K562 (cell line): ENCODE results near the gene PPM1N. TPM values are rescaled to one million over a fixed set of nuclear protein-coding genes. Genes with fewer than 3 reads are reported as not detected.

Experiments
- ARHGAP35 ChIP-seq: fragments of 450-650 bp; IDR thresholded peaks from 2 replicates; pipeline ENCODE4 v1.6.1; 2018; ENCODE audit not compliant: partially characterized antibody
- HDAC2 ChIP-seq: fragments of 450-650 bp; IDR thresholded peaks from 2 replicates; pipeline ENCODE4 v1.6.1; 2016; ENCODE audit warnings: mild to moderate bottlenecking
- HOMEZ ChIP-seq: fragments of 250-450 bp; sonication (Bioruptor Pico); IDR thresholded peaks from 2 replicates; pipeline ENCODE4 v1.4.0; 2020; ENCODE audit warnings: mild to moderate bottlenecking, moderate library complexity
- KAT7 ChIP-seq: sonication (generic); formaldehyde crosslinking; IDR thresholded peaks from 2 replicates; pipeline ENCODE4 v1.8.0; 2022; ENCODE audit warnings: missing genetic modification reagents, mild to moderate bottlenecking, borderline replicate concordance
- KLF13 ChIP-seq: fragments of 450-650 bp; IDR thresholded peaks from 2 replicates; pipeline ENCODE4 v1.6.1; 2016; ENCODE audit warnings: missing genetic modification characterization, low read depth, mild to moderate bottlenecking, missing compliant biosample characterization, moderate library complexity, borderline replicate concordance
- KLF6 ChIP-seq: fragments of 250-450 bp; sonication (Bioruptor Pico); IDR thresholded peaks from 2 replicates; pipeline ENCODE4 v1.4.0; 2020; ENCODE audit warnings: mild to moderate bottlenecking, moderate library complexity, borderline replicate concordance
- LCOR ChIP-seq: sonication (generic); formaldehyde crosslinking; IDR thresholded peaks from 2 replicates; pipeline ENCODE4 v1.8.0; 2022; ENCODE audit warnings: mild to moderate bottlenecking, missing genetic modification reagents
- LEF1 ChIP-seq: fragments of 450-650 bp; IDR thresholded peaks from 2 replicates; pipeline ENCODE4 v1.6.1; 2016; ENCODE audit warnings: mild to moderate bottlenecking
- PHF8 ChIP-seq: fragments of 200-600 bp; sonication (generic); IDR thresholded peaks from 2 replicates; pipeline ENCODE4 v1.6.1; 2012; ENCODE audit warnings: mixed run types, mild to moderate bottlenecking, inconsistent platforms, low read length, moderate library complexity, borderline replicate concordance
- PTTG1 ChIP-seq: fragments of 450-650 bp; IDR thresholded peaks from 2 replicates; pipeline ENCODE4 v1.6.1; 2016; ENCODE audit warnings: low read depth, mild to moderate bottlenecking, missing genetic modification characterization, missing compliant biosample characterization
- STAT5B ChIP-seq: fragments of 250-450 bp; sonication (Bioruptor Pico); IDR thresholded peaks from 2 replicates; pipeline ENCODE4 v1.8.0; 2021; ENCODE audit warnings: mild to moderate bottlenecking, inconsistent platforms
- STAT6 ChIP-seq: sonication (generic); formaldehyde crosslinking; IDR thresholded peaks from 2 replicates; pipeline ENCODE4 v1.8.1; 2023; ENCODE audit warnings: mild to moderate bottlenecking, missing genetic modification reagents
- ZNF134 ChIP-seq: fragments of 250-450 bp; sonication (Bioruptor Pico); conservative IDR thresholded peaks from 2 replicates; pipeline ENCODE4 v1.4.0; 2020
- ZNF407 ChIP-seq: fragments of 450-650 bp; IDR thresholded peaks from 2 replicates; pipeline ENCODE4 v1.6.1; 2016; ENCODE audit warnings: low read depth
- ZNF695 ChIP-seq: fragments of 450-650 bp; formaldehyde crosslinking; IDR thresholded peaks from 2 replicates; pipeline ENCODE4 v1.4.0; 2020; ENCODE audit warnings: mild to moderate bottlenecking, moderate library complexity
- ZNF766 ChIP-seq: fragments of 200-800 bp; sonication (Bioruptor generic); conservative IDR thresholded peaks from 2 replicates; pipeline ENCODE4 v1.6.1; 2016; ENCODE audit warnings: missing genetic modification characterization, missing compliant biosample characterization
- polyA plus RNA-seq, 8 experiments: library from polyadenylated mRNA; depleted of rRNA in 4 of 8; stranded (reverse) in 5 of 8; unstranded in 3 of 8; fragments of >200 nt; fragmentation: Nextera tagmentation in 2 of 8; fragmentation: Illumina TruSeq in 1 of 8; extraction: Ambion mirVana in 2 of 8; extraction: Trizol in 1 of 8; gene quantifications; 2 replicates each; pipeline versions ENCODE4 v1.2.1 to v1.2.3, GENCODE V29; 2011 to 2014; ENCODE audit warnings: inconsistent platforms in 1 of 8, missing spikeins in 1 of 8
- total RNA-seq, 7 experiments: library from RNA; depleted of rRNA in 6 of 7; stranded (reverse); fragments of >200 nt in 6 of 7; fragmentation: Illumina TruSeq in 2 of 7; extraction: Trizol in 2 of 7; gene quantifications; 2 replicates each; pipeline versions ENCODE4 v1.2.1 to v1.2.3, GENCODE V29; 2011 to 2021; ENCODE audit warnings: low replicate concordance in 1 of 7

PPM1N gene
- total and polyA plus RNA-seq, 9 of the 15 experiments (the other 6 are each of a cell fraction or from before 2014, with no cell fraction given): 4.5 to 15.6 (median 8.7) TPM

DNA sequence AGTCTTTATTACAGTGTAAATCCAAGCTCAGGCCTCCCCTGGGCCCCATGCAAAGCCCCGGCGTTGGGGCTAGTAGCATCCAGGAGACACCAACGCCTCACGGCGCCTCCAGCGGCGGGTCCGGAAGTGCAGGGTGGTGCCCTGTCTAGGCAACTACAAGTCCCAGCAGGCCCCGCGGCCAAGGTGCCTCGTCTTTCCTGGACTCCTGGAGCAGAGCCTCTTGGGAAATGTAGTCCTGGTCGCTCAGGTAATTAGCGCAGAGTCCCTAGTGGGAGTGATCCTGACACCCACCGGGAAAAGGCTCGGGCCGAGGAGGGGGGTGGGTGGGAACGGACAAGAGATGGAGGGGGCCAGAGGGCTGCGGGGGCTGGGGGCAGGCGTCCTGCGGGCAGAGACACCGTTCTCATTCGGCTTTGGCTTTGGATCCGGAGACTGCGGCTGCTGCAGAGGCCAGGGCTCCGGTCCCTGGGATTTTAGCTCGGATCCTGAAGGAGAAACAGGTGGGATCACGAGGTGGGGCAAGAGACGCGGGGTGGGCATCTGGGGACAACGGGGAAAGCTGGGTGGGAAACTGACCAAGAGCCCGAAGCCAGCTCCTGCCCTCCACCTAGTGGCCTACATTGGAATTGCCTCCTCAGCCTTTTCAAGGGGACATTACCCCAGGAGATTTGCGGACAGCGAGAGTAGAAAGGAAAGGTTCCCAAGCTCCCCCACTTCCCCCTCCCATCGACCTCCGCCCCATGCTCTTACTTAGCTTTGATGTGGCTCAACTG lies 12.8 kb upstream of the PPM1N start (continued):
- TF ChIP-seq ZNF407 (no peak), LCOR (CRISPR knock-in tag) (0 out of 2 replicates have a peak, but pooled peaks have one; percentile 61), LEF1 (0 out of 2 replicates have a peak, but pooled peaks have one; percentile 66), ZNF134 (CRISPR knock-in tag) (no peak), HOMEZ (CRISPR knock-in tag) (no peak), ZNF766 (CRISPR knock-in tag) (peak; percentile 94), PHF8 (no peak; the same call in 1 of the 2 replicates), ARHGAP35 (no peak), KLF6 (CRISPR knock-in tag) (no peak), PTTG1 (no peak), STAT5B (CRISPR knock-in tag) (no peak), ZNF695 (CRISPR knock-in tag) (no peak), KLF13 (no peak), HDAC2 (no peak), KAT7 (CRISPR knock-in tag) (no peak), STAT6 (CRISPR knock-in tag) (no peak)
